Osteocyte (in vitro differentiated cells): ENCODE results near the gene CCDC186. TPM values are rescaled to one million over a fixed set of nuclear protein-coding genes. Genes with fewer than 3 reads are reported as not detected.
A peak's percentile ranks its signal among the peaks of the same experiment; 100 is the strongest.

Source experiments
- DNase-seq: peaks from one replicate; pipeline ENCODE4 v3.0.0; 2021; ENCODE audit warnings: mixed read lengths; ENCODE audit not compliant: unreplicated experiment; ENCODE audit errors: extremely low spot score
- H3K27ac Mint-ChIP-seq: one replicate; pipeline ENCODE4 v1.8.0; 2021; ENCODE audit warnings: mild to moderate bottlenecking, mixed read lengths; ENCODE audit not compliant: unreplicated experiment
- H3K27me3 Mint-ChIP-seq: one replicate; pipeline ENCODE4 v1.8.0; 2021; ENCODE audit warnings: mixed read lengths; ENCODE audit not compliant: unreplicated experiment
- H3K36me3 Mint-ChIP-seq: one replicate; pipeline ENCODE4 v1.8.0; 2021; ENCODE audit warnings: mixed read lengths; ENCODE audit not compliant: unreplicated experiment
- H3K4me1 Mint-ChIP-seq: one replicate; pipeline ENCODE4 v1.8.0; 2021; ENCODE audit warnings: mixed read lengths; ENCODE audit not compliant: unreplicated experiment
- H3K4me3 Mint-ChIP-seq: one replicate; pipeline ENCODE4 v1.8.0; 2021; ENCODE audit warnings: mild to moderate bottlenecking, moderate library complexity, mixed read lengths; ENCODE audit not compliant: unreplicated experiment
- H3K9me3 Mint-ChIP-seq: one replicate; pipeline ENCODE4 v1.8.0; 2021; ENCODE audit warnings: mixed read lengths; ENCODE audit not compliant: unreplicated experiment
- total RNA-seq: library from RNA; stranded (reverse); gene quantifications from 2 replicates; pipeline ENCODE4 v1.2.1, GENCODE V29; 2021
- TF ChIP-seq, protein P1 (sequence below): fragments of 200-600 bp; sonication (generic); IDR thresholded peaks from 2 replicates; pipeline ENCODE4 v1.5.0; 2021; ENCODE audit warnings: antibody characterized with exemption, mild to moderate bottlenecking, moderate library complexity

CCDC186 gene
- total RNA-seq, 1 donor from 2014 or later: 23.8 TPM

DNA sequence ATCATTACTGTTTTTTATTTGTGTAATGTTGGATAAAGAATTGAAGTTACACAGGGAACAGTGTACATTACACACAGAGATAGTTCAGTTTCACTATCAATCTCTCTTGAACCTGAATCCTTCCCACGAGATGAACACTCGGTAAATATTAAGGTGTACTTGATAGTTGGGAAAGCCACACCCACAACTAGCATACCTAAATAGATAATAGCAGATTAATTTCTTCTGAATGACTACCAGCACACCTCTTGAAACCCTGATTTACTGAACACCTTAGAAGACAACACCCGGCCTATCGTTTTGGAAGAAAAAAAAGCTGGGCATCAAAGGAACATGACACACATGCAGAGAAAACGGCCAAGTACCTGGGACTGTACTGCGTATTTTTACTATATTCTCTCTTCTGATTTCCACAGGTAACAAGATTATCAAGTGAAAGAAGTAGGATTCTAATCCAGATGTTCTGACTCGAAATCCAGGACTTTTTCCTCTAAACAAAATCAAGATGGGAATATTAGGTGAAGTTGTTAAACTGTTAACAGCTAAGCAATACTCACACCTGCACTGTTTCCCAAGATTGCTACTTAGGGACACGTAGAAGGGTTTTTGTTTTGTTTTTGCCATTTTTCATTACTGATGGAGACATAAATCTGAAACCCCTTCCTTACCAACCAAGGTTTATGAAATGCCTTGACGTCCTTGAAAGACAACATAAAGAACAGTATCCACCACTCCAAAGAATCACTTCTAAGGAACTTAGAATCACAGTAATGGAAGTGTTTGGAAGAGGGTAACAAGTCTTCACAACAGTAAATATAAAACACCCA, 1.0 kb downstream of the CCDC186 start:
- DNase-seq: no peak
- H3K27me3 Mint-ChIP-seq: peaks cover 2% of the 10 kb centered on the region
- H3K36me3 Mint-ChIP-seq: peaks cover 11% of the 10 kb centered on the region
- peak overlapping the region; percentile 100 for H3K4me3 Mint-ChIP-seq
- peak overlapping the region; percentile 98 for H3K27ac Mint-ChIP-seq
- TF ChIP-seq, protein P1, sequence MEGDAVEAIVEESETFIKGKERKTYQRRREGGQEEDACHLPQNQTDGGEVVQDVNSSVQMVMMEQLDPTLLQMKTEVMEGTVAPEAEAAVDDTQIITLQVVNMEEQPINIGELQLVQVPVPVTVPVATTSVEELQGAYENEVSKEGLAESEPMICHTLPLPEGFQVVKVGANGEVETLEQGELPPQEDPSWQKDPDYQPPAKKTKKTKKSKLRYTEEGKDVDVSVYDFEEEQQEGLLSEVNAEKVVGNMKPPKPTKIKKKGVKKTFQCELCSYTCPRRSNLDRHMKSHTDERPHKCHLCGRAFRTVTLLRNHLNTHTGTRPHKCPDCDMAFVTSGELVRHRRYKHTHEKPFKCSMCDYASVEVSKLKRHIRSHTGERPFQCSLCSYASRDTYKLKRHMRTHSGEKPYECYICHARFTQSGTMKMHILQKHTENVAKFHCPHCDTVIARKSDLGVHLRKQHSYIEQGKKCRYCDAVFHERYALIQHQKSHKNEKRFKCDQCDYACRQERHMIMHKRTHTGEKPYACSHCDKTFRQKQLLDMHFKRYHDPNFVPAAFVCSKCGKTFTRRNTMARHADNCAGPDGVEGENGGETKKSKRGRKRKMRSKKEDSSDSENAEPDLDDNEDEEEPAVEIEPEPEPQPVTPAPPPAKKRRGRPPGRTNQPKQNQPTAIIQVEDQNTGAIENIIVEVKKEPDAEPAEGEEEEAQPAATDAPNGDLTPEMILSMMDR: no peak
- peaks cover 29% of the 10 kb centered on the region for H3K4me1 Mint-ChIP-seq
- peaks cover 7% of the 10 kb centered on the region for H3K9me3 Mint-ChIP-seq

DNA sequence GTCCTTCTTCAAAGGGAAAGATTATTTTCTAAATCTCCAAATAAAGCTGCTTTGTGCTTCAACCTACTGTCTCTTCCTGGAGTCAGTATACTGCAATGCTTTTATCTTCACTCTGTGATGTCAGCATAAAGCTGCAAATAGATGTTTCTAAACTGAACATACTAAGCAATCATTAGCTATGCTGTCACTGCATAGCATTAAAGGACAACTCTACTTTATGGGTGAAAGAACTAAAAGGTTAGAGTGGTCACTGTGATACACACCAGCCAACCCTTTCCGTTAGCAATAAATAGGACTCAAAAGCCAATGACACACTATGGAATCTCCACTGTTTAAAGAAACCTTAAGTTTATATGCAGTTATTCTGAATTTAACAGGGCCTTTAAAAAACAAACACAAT, 1.8 kb downstream of the CCDC186 start:
- no peak for DNase-seq
- H3K4me3 Mint-ChIP-seq: peak overlapping the region; percentile 100
- H3K4me1 Mint-ChIP-seq: peaks cover 25% of the 10 kb centered on the region
- peaks cover 7% of the 10 kb centered on the region for H3K9me3 Mint-ChIP-seq
- H3K36me3 Mint-ChIP-seq: peaks cover 13% of the 10 kb centered on the region
- TF ChIP-seq, protein P1: no peak
- peaks cover 2% of the 10 kb centered on the region for H3K27me3 Mint-ChIP-seq
- peak overlapping the region; percentile 23 for H3K27ac Mint-ChIP-seq

- Mint-ChIP-seq H3K9me3 (peaks cover 7% of the 10 kb centered on the region), H3K27me3 (no peaks in the 10 kb centered on the region), H3K4me1 (peaks cover 27% of the 10 kb centered on the region), H3K4me3 (no peak overlapping the region), H3K27ac (no peak overlapping the region), H3K36me3 (peaks cover 11% of the 10 kb centered on the region)
- no peak for DNase-seq
- TF ChIP-seq, protein P1: no peak
These were observed 5.5 kb downstream of the CCDC186 start for GRCh38 chr10:114168450-114169009.

GRCh38 chr10:114167985-114168384, 6.0 kb downstream of the CCDC186 start:
- no peak overlapping the region for H3K4me3 Mint-ChIP-seq
- peaks cover 7% of the 10 kb centered on the region for H3K9me3 Mint-ChIP-seq
- H3K27ac Mint-ChIP-seq: no peak overlapping the region
- H3K36me3 Mint-ChIP-seq: peaks cover 13% of the 10 kb centered on the region
- no peaks in the 10 kb centered on the region for H3K27me3 Mint-ChIP-seq
- DNase-seq: no peak
- TF ChIP-seq, protein P1: no peak
- peaks cover 28% of the 10 kb centered on the region for H3K4me1 Mint-ChIP-seq

- no peaks in the 10 kb centered on the region for H3K27me3 Mint-ChIP-seq
- TF ChIP-seq, protein P1: no peak
- peaks cover 16% of the 10 kb centered on the region for H3K4me1 Mint-ChIP-seq
- peaks cover 24% of the 10 kb centered on the region for H3K36me3 Mint-ChIP-seq
- DNase-seq: no peak
- no peak overlapping the region for H3K27ac Mint-ChIP-seq
- peaks cover 7% of the 10 kb centered on the region for H3K9me3 Mint-ChIP-seq
- H3K4me3 Mint-ChIP-seq: no peak overlapping the region
These were observed 7.5 kb downstream of the CCDC186 start for GRCh38 chr10:114166494-114166893.
